ENCODE data around the gene STRBP.
"Not testable (repeated sequence)": the region's sequence is repeated elsewhere in the genome, so short reads cannot be mapped to it uniquely, and the experiment has no call there.

Gene STRBP

GRCh38 chr9:123206065-123206464 is 62.3 kb downstream of the STRBP start:
- H3K27ac ChIP-seq, result no peak overlapping the region
- DNase-seq (ENCODE audit: low read depth, low spot score), result no peak

- DNase-seq (ENCODE audit: low read depth, low spot score), result no peak
- H3K27ac ChIP-seq, result no peak overlapping the region
Observed at GRCh38 chr9:123201083-123201482, 67.3 kb downstream of the STRBP start.

GRCh38 chr9:123200469-123200868 is 67.9 kb downstream of the STRBP start:
- not testable (repeated sequence) for H3K27ac ChIP-seq; DNase-seq (ENCODE audit: low read depth, low spot score)

- H3K27ac ChIP-seq, result no peak overlapping the region
- no peak for DNase-seq (ENCODE audit: low read depth, low spot score)
Observed at GRCh38 chr9:123196124-123196523, 72.3 kb downstream of the STRBP start.

- DNase-seq (ENCODE audit: low read depth, low spot score), result no peak
Observed at GRCh38 chr9:123194023-123194422, 74.4 kb downstream of the STRBP start.

GRCh38 chr9:123191680-123192079 is 76.7 kb downstream of the STRBP start:
- H3K27ac ChIP-seq, result no peak overlapping the region
- no peak for DNase-seq (ENCODE audit: low read depth, low spot score)

More at GRCh38 chr9:123194023-123194422, 74.4 kb downstream of the STRBP start:
- H3K27ac ChIP-seq, result no peak overlapping the region

- no peak for DNase-seq (ENCODE audit: low read depth, low spot score)
- no peak overlapping the region for H3K27ac ChIP-seq
Observed at GRCh38 chr9:123191260-123191659, 77.1 kb downstream of the STRBP start.

GRCh38 chr9:123187131-123187530 is 81.3 kb downstream of the STRBP start:
- no peak for DNase-seq (ENCODE audit: low read depth, low spot score)
- no peak overlapping the region for H3K27ac ChIP-seq

GRCh38 chr9:123186029-123186428 is 82.4 kb downstream of the STRBP start:
- not testable (repeated sequence) for DNase-seq (ENCODE audit: low read depth, low spot score); H3K27ac ChIP-seq

GRCh38 chr9:123176949-123177348 is 91.4 kb downstream of the STRBP start:
- no peak for DNase-seq (ENCODE audit: low read depth, low spot score)
- no peak overlapping the region for H3K27ac ChIP-seq

GRCh38 chr9:123175854-123176629 is 92.3 kb downstream of the STRBP start:
- DNase-seq (ENCODE audit: low read depth, low spot score), result no peak
- no peak overlapping the region for H3K27ac ChIP-seq

GRCh38 chr9:123174887-123175518 is 93.4 kb downstream of the STRBP start:
- no peak for DNase-seq (ENCODE audit: low read depth, low spot score)
- H3K27ac ChIP-seq, result no peak overlapping the region

- no peak for DNase-seq (ENCODE audit: low read depth, low spot score)
- no peak overlapping the region for H3K27ac ChIP-seq
Observed at GRCh38 chr9:123174079-123174478, 94.3 kb downstream of the STRBP start.

GRCh38 chr9:123169926-123170325 is 98.5 kb downstream of the STRBP start:
- no peak for DNase-seq (ENCODE audit: low read depth, low spot score)
- H3K27ac ChIP-seq, result no peak overlapping the region

- H3K27ac ChIP-seq, result no peak overlapping the region
- DNase-seq (ENCODE audit: low read depth, low spot score), result no peak
Observed at GRCh38 chr9:123168586-123168985, 99.8 kb downstream of the STRBP start.

- no peak overlapping the region for H3K27ac ChIP-seq
- no peak for DNase-seq (ENCODE audit: low read depth, low spot score)
Observed at GRCh38 chr9:123167474-123167873, 100.9 kb downstream of the STRBP start.

GRCh38 chr9:123165813-123166212 is 102.6 kb downstream of the STRBP start:
- no peak overlapping the region for H3K27ac ChIP-seq
- DNase-seq (ENCODE audit: low read depth, low spot score), result no peak

GRCh38 chr9:123164285-123164684 is 104.1 kb downstream of the STRBP start:
- DNase-seq (ENCODE audit: low read depth, low spot score), result no peak
- H3K27ac ChIP-seq, result no peak overlapping the region

- H3K27ac ChIP-seq, result no peak overlapping the region
- no peak for DNase-seq (ENCODE audit: low read depth, low spot score)
Observed at GRCh38 chr9:123162791-123163345, 105.5 kb downstream of the STRBP start.

- DNase-seq (ENCODE audit: low read depth, low spot score), result no peak
- H3K27ac ChIP-seq, result no peak overlapping the region
Observed at GRCh38 chr9:123162360-123162759, 106.0 kb downstream of the STRBP start.

- H3K27ac ChIP-seq, result no peak overlapping the region
- no peak for DNase-seq (ENCODE audit: low read depth, low spot score)
Observed at GRCh38 chr9:123157221-123157620, 111.2 kb downstream of the STRBP start.
